Smooth muscle cell (in vitro differentiated cells): ENCODE measurements around the gene IL36B. TPM values are rescaled to one million over a fixed set of nuclear protein-coding genes. Genes with fewer than 3 reads are reported as not detected.

Experiments used
- DNase-seq: peaks from one replicate; lab custom pipeline; 2025; ENCODE audit not compliant: unreplicated experiment; lab: John Stamatoyannopoulos, UW
- H2AFZ ChIP-seq: fragments of 200-600 bp; sonication (generic); 2 replicates; pipeline ENCODE4 v1.6.0; 2016; ENCODE audit warnings: antibody characterized with exemption, low read depth, mild to moderate bottlenecking
- H3F3A ChIP-seq: fragments of 200-600 bp; sonication (generic); 2 replicates; pipeline ENCODE4 v1.6.0; 2017; ENCODE audit warnings: antibody characterized with exemption, low read depth
- H3K27ac ChIP-seq: fragments of 200-600 bp; sonication (generic); 2 replicates; pipeline ENCODE4 v1.5.1; 2016; ENCODE audit warnings: low read depth, mild to moderate bottlenecking
- H3K27me3 ChIP-seq: fragments of 200-600 bp; sonication (generic); 2 replicates; pipeline ENCODE4 v1.6.1; 2016; ENCODE audit warnings: low read depth, mild to moderate bottlenecking
- H3K36me3 ChIP-seq: fragments of 200-600 bp; sonication (generic); 2 replicates; pipeline ENCODE4 v1.5.1; 2016; ENCODE audit warnings: low read depth
- H3K4me1 ChIP-seq: fragments of 200-600 bp; sonication (generic); 2 replicates; pipeline ENCODE4 v1.5.1; 2016; ENCODE audit warnings: low read depth
- H3K4me2 ChIP-seq: fragments of 200-600 bp; sonication (generic); 2 replicates; pipeline ENCODE4 v1.6.0; 2016; ENCODE audit warnings: mild to moderate bottlenecking
- H3K4me3 ChIP-seq: fragments of 200-600 bp; sonication (generic); 2 replicates; pipeline ENCODE4 v1.5.1; 2016; ENCODE audit warnings: mild to moderate bottlenecking
- H3K79me2 ChIP-seq: fragments of 200-600 bp; sonication (generic); 2 replicates; pipeline ENCODE4 v1.6.0; 2016; ENCODE audit warnings: low read depth, mild to moderate bottlenecking
- H3K9ac ChIP-seq: fragments of 200-600 bp; sonication (generic); 2 replicates; pipeline ENCODE4 v1.6.0; 2016; ENCODE audit warnings: low read depth
- H3K9me3 ChIP-seq: fragments of 200-600 bp; sonication (generic); replicated peaks from 2 replicates; pipeline ENCODE4 v1.5.1; 2016; ENCODE audit warnings: low read depth
- H4K20me1 ChIP-seq: fragments of 200-600 bp; sonication (generic); 2 replicates; pipeline ENCODE4 v1.6.0; 2016; ENCODE audit warnings: low read depth
- CTCF ChIP-seq: fragments of 200-600 bp; sonication (generic); IDR thresholded peaks from 2 replicates; pipeline ENCODE4 v1.5.1; 2017; ENCODE audit warnings: borderline replicate concordance, mild to moderate bottlenecking, antibody characterized with exemption; ENCODE audit not compliant: insufficient read depth, poor library complexity, severe bottlenecking
- WGBS: methylation state at CpG from one replicate; pipeline ENCODE4 v1.1.7; 2016; ENCODE audit warnings: low lambda C conversion rate; 5-methylcytosine and 5-hydroxymethylcytosine counted together
- polyA plus RNA-seq: library from polyadenylated mRNA; unstranded; fragments of >200 nt; fragmentation: Nextera tagmentation; extraction: Ambion mirVana; gene quantifications from 2 replicates; pipeline ENCODE4 v1.2.1, GENCODE V29; 2016
- total RNA-seq: library from RNA; depleted of rRNA; stranded (reverse); fragments of >200 nt; gene quantifications from 2 replicates; pipeline ENCODE4 v1.2.3, GENCODE V29; 2014

IL36B gene
- total and polyA plus RNA-seq, 2 experiments from 2014 or later = not detected

- Histone ChIP-seq H3K9ac (no peak overlapping the region), H3K4me1 (no peaks in the 10 kb centered on the region), H3K4me2 (no peak overlapping the region), H3K27ac (no peak overlapping the region), H3K4me3 (no peak overlapping the region), H3K9me3 (no peaks in the 10 kb centered on the region), H4K20me1 (no peaks in the 10 kb centered on the region), H2AFZ (no peak overlapping the region), H3K36me3 (no peaks in the 10 kb centered on the region), H3F3A (peaks cover 4% of the 10 kb centered on the region), H3K27me3 (peaks cover 33% of the 10 kb centered on the region), H3K79me2 (no peaks in the 10 kb centered on the region)
- peak; percentile 73 for TF ChIP-seq CTCF
- peak; percentile 5 for DNase-seq
- WGBS = 25% methylated on average over 9 of the region's 9 CpGs
Observed at GRCh38 chr2:113080134-113080533, 27.5 kb upstream of the IL36B start.

GRCh38 chr2:113079131-113079530 is 26.5 kb upstream of the IL36B start:
- no peak for DNase-seq
- Histone ChIP-seq H3K79me2 (no peaks in the 10 kb centered on the region), H3F3A (peaks cover 4% of the 10 kb centered on the region), H3K9ac (no peak overlapping the region), H3K4me3 (no peak overlapping the region), H3K9me3 (no peaks in the 10 kb centered on the region), H3K36me3 (no peaks in the 10 kb centered on the region), H2AFZ (no peak overlapping the region), H3K4me1 (no peaks in the 10 kb centered on the region), H3K27ac (peak overlapping the region; percentile 49), H3K4me2 (no peak overlapping the region), H3K27me3 (peaks cover 36% of the 10 kb centered on the region), H4K20me1 (no peaks in the 10 kb centered on the region)
- no peak for TF ChIP-seq CTCF
- 70% methylated on average over 4 of the region's 4 CpGs for WGBS

GRCh38 chr2:113078350-113078839 is 25.7 kb upstream of the IL36B start:
- no peak overlapping the region for H3K4me3 ChIP-seq
- H3K9ac ChIP-seq = no peak overlapping the region
- no peaks in the 10 kb centered on the region for H3K9me3 ChIP-seq
- TF ChIP-seq CTCF = no peak
- no peak overlapping the region for H3K4me2 ChIP-seq
- DNase-seq = no peak
- H4K20me1 ChIP-seq = no peaks in the 10 kb centered on the region
- no peak overlapping the region for H2AFZ ChIP-seq
- peaks cover 4% of the 10 kb centered on the region for H3F3A ChIP-seq
- no peaks in the 10 kb centered on the region for H3K79me2 ChIP-seq
- WGBS = 74% methylated on average over 6 of the region's 6 CpGs
- no peaks in the 10 kb centered on the region for H3K36me3 ChIP-seq
- peak overlapping the region; percentile 49 for H3K27ac ChIP-seq
- no peaks in the 10 kb centered on the region for H3K4me1 ChIP-seq
- peaks cover 36% of the 10 kb centered on the region for H3K27me3 ChIP-seq

- H3K9ac ChIP-seq = no peak overlapping the region
- H3K4me1 ChIP-seq = no peaks in the 10 kb centered on the region
- H3K4me2 ChIP-seq = no peak overlapping the region
- no peak for TF ChIP-seq CTCF
- H3K4me3 ChIP-seq = no peak overlapping the region
- no peaks in the 10 kb centered on the region for H3K79me2 ChIP-seq
- peak overlapping the region; percentile 49 for H3K27ac ChIP-seq
- 58% methylated on average over 1 of the region's 1 CpG for WGBS
- H3F3A ChIP-seq = peaks cover 4% of the 10 kb centered on the region
- H4K20me1 ChIP-seq = no peaks in the 10 kb centered on the region
- H2AFZ ChIP-seq = no peak overlapping the region
- no peak for DNase-seq
- H3K36me3 ChIP-seq = no peaks in the 10 kb centered on the region
- no peaks in the 10 kb centered on the region for H3K9me3 ChIP-seq
- peaks cover 33% of the 10 kb centered on the region for H3K27me3 ChIP-seq
Observed at GRCh38 chr2:113077921-113078320, 25.3 kb upstream of the IL36B start.
